Body of pancreas (tissue), 4 donors: ENCODE measurements around the gene NIN.

Experiments used
- CTCF ChIP-seq, 7 experiments: fragments of 450-650 bp in 4 of 7; fragments of 200-600 bp in 3 of 7; sonication (generic) in 3 of 7; IDR thresholded peaks; one replicate each; pipeline ENCODE4 v1.5.1; 2016 to 2019; ENCODE audit warnings: antibody characterized with exemption in 7 of 7
- POLR2A ChIP-seq, 3 donors: fragments of 450-650 bp; IDR thresholded peaks; one replicate each; pipeline ENCODE4 v1.6.1; 2016; ENCODE audit warnings: antibody characterized with exemption in 3 of 3, mild to moderate bottlenecking in 2 of 3

GRCh38 chr14:50836515-50836914, 5.6 kb upstream of the NIN start:
- TF ChIP-seq CTCF (IDR thresholded peaks at IDR 0.05), result no peak
- TF ChIP-seq POLR2A (IDR thresholded peaks at IDR 0.05), result no peak
